Stimulated activated CD4-positive, alpha-beta T cell treated with anti-CD3 and anti-CD28 coated beads, Interleukin-4, amount 100 ng/mL, for 24 hours (primary cell): ENCODE data around the gene CYP27C1.
"Not testable (repeated sequence)": the region's sequence is repeated elsewhere in the genome, so short reads cannot be mapped to it uniquely, and the experiment has no call there.

Source experiments
- DNase-seq: peaks from one replicate; pipeline ENCODE4 v3.0.0-alpha.2; 2020

CYP27C1 gene

DNA sequence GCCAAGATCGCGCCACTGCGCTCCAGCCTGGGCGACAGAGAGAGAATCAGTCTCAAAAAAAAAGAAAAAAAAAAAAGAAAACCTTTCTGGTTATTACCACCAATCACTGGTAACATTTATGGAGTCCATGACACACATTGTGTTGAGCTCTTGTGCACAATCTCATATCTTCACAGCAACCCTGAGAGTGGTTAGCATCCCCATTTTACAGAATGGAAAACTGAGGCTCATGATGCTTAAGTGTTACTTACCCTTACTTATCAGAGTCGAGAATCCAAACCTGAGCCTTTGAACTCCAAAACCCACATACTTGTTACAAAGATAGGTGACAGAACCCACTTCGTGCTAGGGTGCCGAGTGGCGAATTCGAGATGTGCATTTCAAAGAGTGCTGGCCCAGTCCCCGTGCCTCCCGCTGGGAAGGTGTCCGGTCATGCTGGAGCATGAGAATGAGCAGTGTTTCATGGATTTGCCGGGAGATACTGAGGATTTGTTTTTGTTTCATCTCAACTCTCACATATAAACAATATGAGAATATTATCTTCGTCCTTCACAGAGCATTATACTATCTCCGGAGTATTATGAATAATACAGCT is 50.9 kb downstream of the CYP27C1 start:
- DNase-seq, result no peak

GRCh38 chr2:127166231-127166860 is 53.8 kb downstream of the CYP27C1 start:
- DNase-seq, result no peak

DNA sequence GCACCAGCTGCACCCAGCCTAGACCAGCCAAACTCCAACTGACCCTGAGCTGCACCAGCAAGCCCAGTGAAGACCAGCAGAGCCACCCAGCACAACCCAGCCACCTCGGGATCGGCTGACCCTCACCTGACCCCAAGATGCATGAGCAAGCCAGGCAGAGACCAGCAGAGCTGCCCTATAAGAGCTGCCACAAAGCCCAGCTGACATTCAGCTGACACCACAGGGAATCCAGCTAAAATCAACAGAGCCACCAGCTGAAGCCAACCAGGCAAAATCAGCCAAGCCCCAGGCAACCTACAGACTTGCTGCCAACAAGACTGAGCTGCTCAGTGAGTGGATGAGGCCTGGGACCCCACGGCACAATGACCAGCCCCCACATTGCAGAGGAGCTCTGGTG is 54.6 kb downstream of the CYP27C1 start:
- no peak for DNase-seq

DNA sequence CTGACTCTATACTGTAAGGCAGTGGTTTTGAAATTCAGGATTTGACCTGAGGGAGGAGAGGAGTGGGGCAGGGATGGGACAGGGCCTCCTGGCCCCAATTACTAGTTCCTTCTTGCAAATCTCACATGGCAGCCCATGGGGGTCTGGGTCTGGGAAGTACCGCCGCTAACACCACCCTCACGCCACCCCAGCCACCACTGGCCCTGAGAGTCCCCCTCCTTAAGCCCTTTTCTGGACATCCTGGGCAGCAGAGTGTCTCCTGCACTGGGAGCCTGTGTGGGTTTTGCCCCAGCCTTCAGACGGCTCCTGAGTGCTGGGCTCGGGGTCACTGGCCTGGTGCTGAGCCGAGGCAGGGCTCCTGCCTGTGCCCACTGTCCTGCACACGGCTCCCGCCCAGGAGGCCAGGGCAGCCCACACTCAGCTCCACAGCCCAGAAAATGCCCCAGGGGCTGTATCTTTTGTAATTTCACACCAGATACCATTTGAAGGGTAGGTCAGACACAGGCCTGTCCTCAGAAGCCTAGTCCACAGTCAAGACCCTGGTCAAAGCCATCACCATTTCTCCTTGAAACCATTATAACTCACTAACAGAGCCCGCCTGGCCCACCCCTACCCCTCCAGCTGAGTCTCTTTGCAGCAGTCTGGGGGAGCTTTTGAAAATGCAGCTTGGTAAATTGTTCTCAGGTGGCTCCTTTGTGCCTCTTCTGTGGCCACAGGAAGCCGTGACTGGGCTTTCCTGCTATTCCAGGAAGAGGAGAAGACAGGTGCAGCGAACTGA is 55.1 kb downstream of the CYP27C1 start:
- DNase-seq, result no peak

GRCh38 chr2:127163921-127164320 is 56.2 kb downstream of the CYP27C1 start:
- DNase-seq, result no peak

DNA sequence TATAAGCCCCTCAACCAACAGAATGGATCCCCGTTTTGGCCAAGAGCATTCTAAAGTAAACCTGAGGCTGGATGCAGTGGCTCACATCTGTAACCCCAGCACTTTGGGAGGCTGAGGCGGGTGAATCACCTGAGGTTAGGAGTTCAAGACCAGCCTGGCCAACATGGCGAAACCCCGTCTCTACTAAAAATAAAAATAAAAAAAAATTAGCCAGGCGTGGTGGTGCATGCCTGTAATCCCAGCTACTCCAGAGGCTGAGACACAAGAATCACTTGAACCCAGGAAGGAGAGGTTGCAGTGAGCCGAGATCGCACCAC is 57.1 kb downstream of the CYP27C1 start:
- not testable (repeated sequence) for DNase-seq

GRCh38 chr2:127162261-127163089 is 57.6 kb downstream of the CYP27C1 start:
- DNase-seq, result no peak

GRCh38 chr2:127161176-127162136 is 58.6 kb downstream of the CYP27C1 start:
- no peak for DNase-seq

- DNase-seq, result no peak
These were observed 59.4 kb downstream of the CYP27C1 start for GRCh38 chr2:127160676-127161075.

GRCh38 chr2:127159543-127159942 is 60.6 kb downstream of the CYP27C1 start:
- no peak for DNase-seq

GRCh38 chr2:127158614-127159290 is 61.3 kb downstream of the CYP27C1 start:
- no peak for DNase-seq

DNA sequence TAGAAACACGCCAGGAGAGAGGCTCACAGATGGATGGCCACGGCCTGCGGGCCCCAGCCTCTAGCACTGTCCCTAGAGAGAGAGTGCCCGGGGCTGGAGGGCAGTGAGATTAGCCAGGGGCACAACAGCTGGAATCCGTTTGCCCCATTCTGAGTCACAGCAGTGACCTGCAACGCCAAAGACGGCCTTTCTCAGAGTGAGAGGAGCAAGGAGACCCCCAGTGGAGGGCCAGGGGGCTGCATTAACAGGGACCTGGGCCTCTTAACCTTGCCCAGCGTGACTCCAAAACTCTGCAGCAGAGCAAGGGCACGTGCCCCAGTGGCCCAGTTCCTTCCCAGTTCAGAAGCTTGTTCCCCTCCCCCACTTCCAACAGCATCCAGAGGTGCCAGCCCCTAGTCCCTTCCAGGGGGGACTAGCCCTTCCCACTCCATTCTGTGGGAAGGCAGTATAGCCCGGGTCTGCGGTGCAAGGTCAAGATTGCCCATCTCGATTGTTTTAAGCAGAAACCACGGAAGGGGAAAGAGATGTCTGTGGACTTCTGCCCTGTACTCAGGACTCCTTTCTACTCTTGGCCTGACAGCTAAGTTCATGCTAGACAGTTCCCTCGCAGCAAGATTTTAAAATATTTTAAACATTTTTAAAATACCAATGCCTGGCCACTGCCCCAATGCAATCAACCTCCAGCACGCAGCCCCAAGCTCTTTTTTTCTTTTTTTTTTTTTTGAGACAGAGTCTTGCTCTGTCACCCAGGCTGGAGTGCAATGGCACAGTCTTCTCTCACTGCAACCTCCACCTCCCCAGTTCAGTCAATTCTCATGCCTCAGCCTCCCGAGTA is 62.2 kb downstream of the CYP27C1 start:
- DNase-seq, result no peak

GRCh38 chr2:127157114-127157513 is 63.0 kb downstream of the CYP27C1 start:
- DNase-seq, result no peak

GRCh38 chr2:127155947-127156346 is 64.2 kb downstream of the CYP27C1 start:
- no peak for DNase-seq

- DNase-seq, result no peak
These were observed 65.0 kb downstream of the CYP27C1 start for GRCh38 chr2:127155028-127155581.

GRCh38 chr2:127154396-127154795 is 65.7 kb downstream of the CYP27C1 start:
- no peak for DNase-seq

DNA sequence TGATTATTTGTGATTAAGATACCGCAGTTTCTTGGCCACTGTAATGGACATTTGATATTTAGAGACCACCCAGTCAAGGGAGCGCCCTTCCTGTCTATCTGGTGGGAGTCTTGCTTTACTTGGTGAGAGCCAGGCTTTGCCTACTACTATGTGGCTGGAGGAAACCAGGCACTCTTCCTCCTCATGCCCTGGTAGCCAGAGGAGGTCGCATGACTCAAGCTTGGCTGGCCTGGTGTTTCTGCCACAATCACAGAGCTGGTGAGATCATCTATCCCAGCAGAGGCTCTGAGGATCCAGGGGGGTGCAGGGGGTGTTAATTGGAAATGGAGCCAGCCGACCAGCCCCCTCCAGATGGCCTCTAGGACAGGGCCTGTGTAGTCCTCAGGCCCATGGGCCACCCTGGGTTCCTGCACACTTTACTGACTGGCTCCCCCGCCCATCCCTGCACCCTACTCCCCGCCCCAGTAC is 66.4 kb downstream of the CYP27C1 start:
- DNase-seq, result no peak

DNA sequence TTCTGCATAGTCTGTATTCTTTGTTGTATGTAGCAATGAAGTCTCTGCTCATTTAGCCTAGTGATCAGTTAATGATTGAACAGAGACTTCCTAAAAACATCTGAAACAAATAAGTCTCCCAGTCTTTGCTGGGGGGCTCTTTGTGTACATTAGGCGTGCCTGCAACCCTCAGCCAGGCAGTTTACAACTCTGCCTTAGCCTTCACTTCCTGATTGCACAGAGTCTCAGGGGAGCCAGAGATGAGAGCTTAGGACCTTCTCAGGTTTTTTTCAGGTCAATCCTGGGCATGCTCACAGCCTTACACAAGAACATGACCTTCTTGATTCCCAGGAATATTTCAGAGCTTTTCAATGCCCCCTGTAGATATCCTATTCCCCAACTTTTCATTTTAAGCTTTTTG is 69.1 kb downstream of the CYP27C1 start:
- no peak for DNase-seq

DNA sequence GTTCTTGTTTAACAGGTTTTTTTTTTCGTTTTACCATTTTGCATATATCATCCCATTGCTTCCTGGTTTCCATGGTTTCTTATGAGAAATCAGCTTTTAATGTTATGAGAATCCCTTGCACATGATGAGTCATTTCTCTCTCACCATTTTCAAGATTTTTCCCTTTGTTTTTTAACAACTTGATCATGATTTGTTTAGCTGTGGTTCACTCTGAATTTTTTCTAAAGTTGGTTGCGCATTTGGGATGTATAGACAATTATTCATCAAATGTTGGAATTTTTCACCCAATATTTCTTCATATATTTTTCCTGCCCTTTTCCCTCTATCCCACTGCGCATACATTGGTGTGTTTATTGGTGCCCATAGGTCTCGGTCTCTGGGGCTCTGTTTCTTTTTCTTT is 70.7 kb downstream of the CYP27C1 start:
- DNase-seq, result no peak

DNA sequence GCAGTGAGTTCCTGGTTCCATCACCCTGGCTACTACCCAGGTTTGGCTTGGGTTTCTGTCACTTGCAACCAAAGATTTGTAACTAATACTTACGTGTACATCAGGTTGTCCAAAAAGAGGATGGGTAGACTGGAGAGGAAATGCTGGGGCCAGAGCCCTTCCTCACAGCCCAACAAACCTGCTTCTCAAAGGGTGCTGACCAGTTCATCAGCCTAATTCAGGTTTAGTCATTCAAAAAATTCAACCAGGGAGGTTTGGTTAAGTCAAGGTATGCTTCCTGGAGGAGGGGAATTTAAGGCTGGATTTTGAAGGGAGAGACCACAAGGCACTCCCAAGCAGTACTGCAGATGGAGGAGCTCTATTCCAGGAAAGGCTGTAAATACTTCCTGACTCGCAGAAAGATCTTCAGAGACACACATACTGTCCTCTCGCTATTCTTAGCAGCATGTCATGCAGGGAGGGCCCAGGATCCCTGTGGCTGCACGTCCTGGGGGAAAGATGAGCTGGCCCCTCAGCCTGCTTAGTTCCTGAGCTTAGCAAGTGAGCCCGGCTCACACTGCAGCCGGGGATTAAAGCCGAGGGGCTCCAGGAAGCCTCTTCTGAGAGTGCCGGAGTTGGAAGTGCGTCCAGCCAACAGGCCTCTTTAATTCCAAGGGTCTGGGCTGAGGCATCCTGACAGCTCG is 73.1 kb downstream of the CYP27C1 start:
- no peak for DNase-seq
